HCT116 (cell line): Measurements from ENCODE around the gene FAM174A. TPM values are rescaled to one million over a fixed set of nuclear protein-coding genes. Genes with fewer than 3 reads are reported as not detected.

Source experiments
- ATAC-seq: fragments of 200-7000 bp; cut with Tn5 transposase; 2 replicates; pipeline ENCODE4 v1.9.1; 2020; ENCODE audit warnings: mild to moderate bottlenecking, moderate library complexity
- BruUV-seq: library from RNA; stranded (reverse); fragments of 400-500 nt; replicated peaks from 2 replicates; lab custom pipeline; 2021; lab: Mats Ljungman, UMichigan
- CTCF ChIA-PET: fragments of 300-600 bp; sonication (Branson Sonifier 250); formaldehyde crosslinking; loops from one replicate; lab custom pipeline; 2021; ENCODE audit warnings: antibody characterized with exemption; lab: Charles Lee
- POLR2A ChIA-PET: fragments of 300-600, 350-600 bp; sonication (Branson Sonifier 250); formaldehyde crosslinking; loops from one replicate; lab custom pipeline; 2021; ENCODE audit warnings: antibody characterized with exemption; lab: Charles Lee
- RAD21 ChIA-PET, 2 experiments: fragments of 300-600 bp; sonication (Branson Sonifier 250); formaldehyde crosslinking; loops; one replicate each; lab custom pipeline; 2023; ENCODE audit warnings: low total read pairs in 2 of 2; ENCODE audit not compliant: uncharacterized antibody in 2 of 2, unreplicated experiment in 2 of 2, low non-redundant PET in 1 of 2; lab: Charles Lee
- DNase-seq: peaks from one replicate; pipeline ENCODE4 v3.0.0-alpha.2; 2010; ENCODE audit warnings: low read depth, low spot score
- H2AFZ ChIP-seq: fragments of 200-600 bp; shearing (Covaris generic), sonication (generic); 2 replicates; pipeline ENCODE4 v1.6.1; 2017; ENCODE audit warnings: low read depth, mixed run types, mixed read lengths, antibody characterized with exemption, low read length; ENCODE audit not compliant: poor library complexity, severe bottlenecking
- H3K27ac ChIP-seq: 2 replicates; pipeline ENCODE4 v1.5.1; 2012; ENCODE audit warnings: low read depth, low read length
- H3K27me3 ChIP-seq: fragments of 200-600 bp; sonication (generic); 2 replicates; pipeline ENCODE4 v1.6.1; 2016; ENCODE audit warnings: mixed run types, low read length, mixed read lengths; ENCODE audit not compliant: insufficient read depth
- H3K36me3 ChIP-seq, 2 experiments: fragments of 200-500 bp in 1 of 2; fragments of 200-600 bp in 1 of 2; sonication (Bioruptor generic) in 1 of 2; sonication (generic) in 1 of 2; 2 replicates each; pipeline versions ENCODE4 v1.5.1 to v1.6.1; 2014 to 2016; ENCODE audit warnings: low read length in 2 of 2, inconsistent platforms in 1 of 2, mixed read lengths in 1 of 2, mixed run types in 1 of 2; ENCODE audit not compliant: insufficient read depth in 2 of 2, control insufficient read depth in 1 of 2
- H3K4me1 ChIP-seq, 2 experiments: fragments of 200-600 bp in 1 of 2; sonication (generic) in 1 of 2; 2 replicates each; pipeline versions ENCODE4 v1.5.1 to v1.6.1; 2012 to 2017; ENCODE audit warnings: low read length in 2 of 2, inconsistent platforms in 1 of 2, mild to moderate bottlenecking in 1 of 2, mixed read lengths in 1 of 2, mixed run types in 1 of 2, moderate library complexity in 1 of 2; ENCODE audit not compliant: insufficient read depth in 2 of 2, control insufficient read depth in 1 of 2
- H3K4me2 ChIP-seq: fragments of 200-600 bp; sonication (generic); 2 replicates; pipeline ENCODE4 v1.6.1; 2017; ENCODE audit warnings: mixed run types, low read length, mixed read lengths
- H3K4me3 ChIP-seq, 2 experiments: fragments of 200-600 bp in 1 of 2; sonication (generic) in 1 of 2; replicated peaks in 1 of 2; 2 replicates each; pipeline ENCODE4 v1.5.1; 2011 to 2016; ENCODE audit warnings: low read length in 2 of 2, control low read depth in 1 of 2, low read depth in 1 of 2, mild to moderate bottlenecking in 1 of 2, mixed read lengths in 1 of 2, mixed run types in 1 of 2
- H3K79me2 ChIP-seq: fragments of 200-600 bp; sonication (generic); 2 replicates; pipeline ENCODE4 v1.6.1; 2017; ENCODE audit warnings: mild to moderate bottlenecking, mixed run types, low read length, moderate library complexity, mixed read lengths; ENCODE audit not compliant: insufficient read depth
- H3K9ac ChIP-seq: fragments of 200-600 bp; sonication (generic); 2 replicates; pipeline ENCODE4 v1.6.1; 2016; ENCODE audit warnings: low read length, mixed read lengths
- H3K9me2 ChIP-seq: fragments of 200-600 bp; sonication (generic), shearing (Covaris generic); 2 replicates; pipeline ENCODE4 v1.6.1; 2017; ENCODE audit warnings: mixed run types, mild to moderate bottlenecking, moderate library complexity; ENCODE audit not compliant: insufficient read depth
- H3K9me3 ChIP-seq, 2 experiments: fragments of 200-500 bp in 1 of 2; fragments of 200-600 bp in 1 of 2; sonication (Bioruptor generic) in 1 of 2; sonication (generic) in 1 of 2; 2 replicates each; pipeline ENCODE4 v1.6.1; 2014 to 2017; ENCODE audit warnings: low read length in 2 of 2, mixed read lengths in 2 of 2, inconsistent platforms in 1 of 2, low read depth in 1 of 2, mild to moderate bottlenecking in 1 of 2, mixed run types in 1 of 2, moderate library complexity in 1 of 2; ENCODE audit not compliant: control insufficient read depth in 1 of 2, insufficient read depth in 1 of 2
- H4K20me1 ChIP-seq: fragments of 200-600 bp; sonication (generic), shearing (Covaris generic); 2 replicates; pipeline ENCODE4 v1.6.1; 2017; ENCODE audit warnings: mixed run types, mild to moderate bottlenecking, moderate library complexity; ENCODE audit not compliant: insufficient read depth
- ATF3 ChIP-seq: IDR thresholded peaks from 2 replicates; pipeline ENCODE4 v1.6.1; 2012
- CBX3 ChIP-seq: IDR thresholded peaks from 2 replicates; pipeline ENCODE4 v1.6.1; 2012; ENCODE audit warnings: low read depth
- CEBPB ChIP-seq: IDR thresholded peaks from 2 replicates; pipeline ENCODE4 v1.6.1; 2012; ENCODE audit warnings: low read depth
- CTCF ChIP-seq, 3 experiments: fragments of 200-600 bp in 1 of 3; sonication (generic) in 1 of 3; IDR thresholded peaks in 2 of 3; conservative IDR thresholded peaks in 1 of 3; 2 replicates each; pipeline ENCODE4 v1.5.1; 2012 to 2017; ENCODE audit warnings: low read depth in 2 of 3, low read length in 2 of 3, antibody characterized with exemption in 1 of 3, borderline replicate concordance in 1 of 3, control low read depth in 1 of 3, mild to moderate bottlenecking in 1 of 3, mixed read lengths in 1 of 3, mixed run types in 1 of 3, moderate library complexity in 1 of 3; ENCODE audit not compliant: insufficient read depth in 1 of 3
- EGR1 ChIP-seq: IDR thresholded peaks from 2 replicates; pipeline ENCODE4 v1.6.1; 2012; ENCODE audit warnings: low read depth
- ELF1 ChIP-seq: IDR thresholded peaks from 2 replicates; pipeline ENCODE4 v1.6.1; 2012; ENCODE audit warnings: low read depth, borderline replicate concordance
- EZH2 ChIP-seq: fragments of 200-600 bp; sonication (generic); IDR thresholded peaks from 2 replicates; pipeline ENCODE4 v1.6.1; 2017; ENCODE audit warnings: antibody characterized with exemption, mixed run types
- EZH2phosphoT487 ChIP-seq: fragments of 200-600 bp; IDR thresholded peaks from 2 replicates; pipeline ENCODE4 v1.6.1; 2018; ENCODE audit warnings: antibody characterized with exemption, borderline replicate concordance
- JUND ChIP-seq: IDR thresholded peaks from 2 replicates; pipeline ENCODE4 v1.6.1; 2012
- POLR2A ChIP-seq: IDR thresholded peaks from 2 replicates; pipeline ENCODE4 v1.7.0; 2011; ENCODE audit warnings: borderline replicate concordance; ENCODE audit not compliant: insufficient read depth, insufficient read length; ENCODE audit errors: extremely low read depth
- POLR2AphosphoS5 ChIP-seq: IDR thresholded peaks from 2 replicates; pipeline ENCODE4 v1.6.1; 2011; ENCODE audit warnings: mild to moderate bottlenecking, low read depth, low read length, moderate library complexity
- RAD21 ChIP-seq: IDR thresholded peaks from 2 replicates; pipeline ENCODE4 v1.6.1; 2012; ENCODE audit warnings: low read depth, mild to moderate bottlenecking
- REST ChIP-seq: IDR thresholded peaks from 2 replicates; pipeline ENCODE4 v1.6.1; 2012; ENCODE audit warnings: low read depth
- SP1 ChIP-seq: IDR thresholded peaks from 2 replicates; pipeline ENCODE4 v1.6.1; 2012; ENCODE audit warnings: low read depth
- SRF ChIP-seq: IDR thresholded peaks from 2 replicates; pipeline ENCODE4 v1.6.1; 2012; ENCODE audit warnings: low read depth
- ZBTB33 ChIP-seq: IDR thresholded peaks from 2 replicates; pipeline ENCODE4 v1.6.1; 2011; ENCODE audit warnings: mild to moderate bottlenecking, low read length, moderate library complexity; ENCODE audit not compliant: insufficient replicate concordance; ENCODE audit errors: extremely low read depth
- ZFX ChIP-seq: fragments of 450-650 bp; IDR thresholded peaks from 2 replicates; pipeline ENCODE4 v1.6.1; 2017
- ZNF274 ChIP-seq: fragments of 200-500 bp; sonication (Bioruptor generic); IDR thresholded peaks from 2 replicates; pipeline ENCODE4 v1.6.1; 2014; ENCODE audit warnings: mild to moderate bottlenecking, low read depth, low read length, inconsistent platforms
- intact Hi-C: fragments of 100-400 bp; cut with micrococcal nuclease; formaldehyde crosslinking; loops from 2 replicates; pipeline ENCODE4 v1.10.0; 2022
- total RNA-seq: library from RNA; stranded (reverse); gene quantifications from one replicate; pipeline ENCODE4 v1.2.1, GENCODE V29; 2021; ENCODE audit not compliant: unreplicated experiment

The FAM174A gene
- total RNA-seq, 1 experiment from 2014 or later, result 8.6 TPM

GRCh38 chr5:100546001-100546400 lies 10.8 kb downstream of the FAM174A start (continued):
- no peak for TF ChIP-seq EGR1
- no peak for TF ChIP-seq POLR2A
- TF ChIP-seq SP1, result no peak
- no peak for TF ChIP-seq EZH2phosphoT487
- no peak for TF ChIP-seq RAD21
- no peak for TF ChIP-seq EZH2
- TF ChIP-seq ATF3, result no peak
- TF ChIP-seq JUND, result no peak
- TF ChIP-seq POLR2AphosphoS5, result no peak

GRCh38 chr5:100550531-100551051 lies 15.4 kb downstream of the FAM174A start:
- CTCF ChIA-PET, result no interaction called here
- no peak for ATAC-seq
- H3K79me2 ChIP-seq, result no peaks in the 10 kb centered on the region
- RAD21 ChIA-PET, result no interaction called here
- no peak overlapping the region for H3K4me3 ChIP-seq
- intact Hi-C loops, result no loop called here
- H3K36me3 ChIP-seq, result no peaks in the 10 kb centered on the region
- H3K4me2 ChIP-seq, result no peak overlapping the region
- no peaks in the 10 kb centered on the region for H3K27me3 ChIP-seq
- no peaks in the 10 kb centered on the region for H3K9me3 ChIP-seq
- POLR2A ChIA-PET, result no interaction called here
- no peaks in the 10 kb centered on the region for H3K9me2 ChIP-seq
- no peak overlapping the region for H2AFZ ChIP-seq
- H3K27ac ChIP-seq, result no peak overlapping the region
- H3K9ac ChIP-seq, result no peak overlapping the region
- H4K20me1 ChIP-seq, result no peaks in the 10 kb centered on the region; the same call in 1 of the 2 replicates
- H3K4me1 ChIP-seq, result no peaks in the 10 kb centered on the region
- no peak for DNase-seq
- no TSS peak for BruUV-seq
- TF ChIP-seq EZH2phosphoT487 (no peak), ELF1 (no peak), POLR2AphosphoS5 (no peak), ZBTB33 (no peak), ZFX (no peak), SP1 (no peak), EGR1 (no peak), RAD21 (no peak), CTCF (IDR thresholded peaks at IDR 0.05 in 2 of 3, conservative IDR thresholded peaks at IDR 0.05 in 1 of 3; ENCODE audit: borderline replicate concordance in 1 of 3, insufficient read depth in 1 of 3, low read depth in 2 of 3, low read length in 2 of 3) (no peak), ZNF274 (no peak), EZH2 (no peak), JUND (no peak), SRF (no peak), CBX3 (no peak), CEBPB (no peak), ATF3 (no peak), REST (no peak)
